ENCODE results near the gene HMCN2.

Gene HMCN2

GRCh38 chr9:130259044-130259443 is 6.5 kb upstream of the HMCN2 start:
- no peak overlapping the region for H3K4me2 ChIP-seq (ENCODE audit: low read length)
- no peak overlapping the region for H3K4me3 ChIP-seq (ENCODE audit: low read length)

GRCh38 chr9:130260816-130261765 is 4.5 kb upstream of the HMCN2 start:
- H3K4me2 ChIP-seq (ENCODE audit: low read length): no peak overlapping the region
- H3K36me3 ChIP-seq (replicated peaks; ENCODE audit: low read depth, low read length): no peaks in the 10 kb centered on the region
- peaks cover 11% of the 10 kb centered on the region for H3K4me1 ChIP-seq (ENCODE audit: low read length)
- TF ChIP-seq EZH2phosphoT487 (IDR thresholded peaks at IDR 0.05; ENCODE audit: low read depth): no peak
- TF ChIP-seq, protein P1, sequence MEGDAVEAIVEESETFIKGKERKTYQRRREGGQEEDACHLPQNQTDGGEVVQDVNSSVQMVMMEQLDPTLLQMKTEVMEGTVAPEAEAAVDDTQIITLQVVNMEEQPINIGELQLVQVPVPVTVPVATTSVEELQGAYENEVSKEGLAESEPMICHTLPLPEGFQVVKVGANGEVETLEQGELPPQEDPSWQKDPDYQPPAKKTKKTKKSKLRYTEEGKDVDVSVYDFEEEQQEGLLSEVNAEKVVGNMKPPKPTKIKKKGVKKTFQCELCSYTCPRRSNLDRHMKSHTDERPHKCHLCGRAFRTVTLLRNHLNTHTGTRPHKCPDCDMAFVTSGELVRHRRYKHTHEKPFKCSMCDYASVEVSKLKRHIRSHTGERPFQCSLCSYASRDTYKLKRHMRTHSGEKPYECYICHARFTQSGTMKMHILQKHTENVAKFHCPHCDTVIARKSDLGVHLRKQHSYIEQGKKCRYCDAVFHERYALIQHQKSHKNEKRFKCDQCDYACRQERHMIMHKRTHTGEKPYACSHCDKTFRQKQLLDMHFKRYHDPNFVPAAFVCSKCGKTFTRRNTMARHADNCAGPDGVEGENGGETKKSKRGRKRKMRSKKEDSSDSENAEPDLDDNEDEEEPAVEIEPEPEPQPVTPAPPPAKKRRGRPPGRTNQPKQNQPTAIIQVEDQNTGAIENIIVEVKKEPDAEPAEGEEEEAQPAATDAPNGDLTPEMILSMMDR (IDR thresholded peaks at IDR 0.05; ENCODE audit: low read depth, low read length): no peak
- H3K9me3 ChIP-seq (ENCODE audit: insufficient read depth, low read length): no peaks in the 10 kb centered on the region
- no peak overlapping the region for H3K27ac ChIP-seq (ENCODE audit: low read length)
- peaks cover 10% of the 10 kb centered on the region; the same call in 1 of the 2 replicates for H3K27me3 ChIP-seq (ENCODE audit: low read depth, low read length)
- H4K20me1 ChIP-seq (ENCODE audit: insufficient read depth, low read length): no peaks in the 10 kb centered on the region
- no peak overlapping the region for H3K4me3 ChIP-seq (ENCODE audit: low read length)
- H2AFZ ChIP-seq (ENCODE audit: low read depth, low read length): no peak overlapping the region
- H3K9ac ChIP-seq (ENCODE audit: low read length): no peak overlapping the region
- no peaks in the 10 kb centered on the region for H3K79me2 ChIP-seq (ENCODE audit: low read length)

More at GRCh38 chr9:130259044-130259443, 6.5 kb upstream of the HMCN2 start:
- H3K4me1 ChIP-seq (ENCODE audit: low read length): peaks cover 5% of the 10 kb centered on the region
- H4K20me1 ChIP-seq (ENCODE audit: insufficient read depth, low read length): no peaks in the 10 kb centered on the region
- no peak overlapping the region for H3K27ac ChIP-seq (ENCODE audit: low read length)
- TF ChIP-seq EZH2phosphoT487 (IDR thresholded peaks at IDR 0.05; ENCODE audit: low read depth): no peak
- TF ChIP-seq, protein P1 (IDR thresholded peaks at IDR 0.05; ENCODE audit: low read depth, low read length): no peak
- no peaks in the 10 kb centered on the region for H3K9me3 ChIP-seq (ENCODE audit: insufficient read depth, low read length)
- H3K27me3 ChIP-seq (ENCODE audit: low read depth, low read length): peaks cover 10% of the 10 kb centered on the region; the same call in 1 of the 2 replicates
- no peaks in the 10 kb centered on the region for H3K36me3 ChIP-seq (replicated peaks; ENCODE audit: low read depth, low read length)
- no peak overlapping the region for H3K9ac ChIP-seq (ENCODE audit: low read length)
- no peaks in the 10 kb centered on the region for H3K79me2 ChIP-seq (ENCODE audit: low read length)
- no peak overlapping the region for H2AFZ ChIP-seq (ENCODE audit: low read depth, low read length)

GRCh38 chr9:130262061-130262745 is 3.4 kb upstream of the HMCN2 start:
- H3K9ac ChIP-seq (ENCODE audit: low read length): no peak overlapping the region
- H3K4me1 ChIP-seq (ENCODE audit: low read length): peaks cover 17% of the 10 kb centered on the region
- no peaks in the 10 kb centered on the region for H3K79me2 ChIP-seq (ENCODE audit: low read length)
- peaks cover 7% of the 10 kb centered on the region; the same call in 1 of the 2 replicates for H3K27me3 ChIP-seq (ENCODE audit: low read depth, low read length)
- H3K9me3 ChIP-seq (ENCODE audit: insufficient read depth, low read length): no peaks in the 10 kb centered on the region
- TF ChIP-seq, protein P1 (IDR thresholded peaks at IDR 0.05; ENCODE audit: low read depth, low read length): no peak
- TF ChIP-seq EZH2phosphoT487 (IDR thresholded peaks at IDR 0.05; ENCODE audit: low read depth): no peak
- no peak overlapping the region for H3K27ac ChIP-seq (ENCODE audit: low read length)
- no peak overlapping the region for H3K4me2 ChIP-seq (ENCODE audit: low read length)
- no peak overlapping the region for H2AFZ ChIP-seq (ENCODE audit: low read depth, low read length)
- no peak overlapping the region for H3K4me3 ChIP-seq (ENCODE audit: low read length)
- no peaks in the 10 kb centered on the region for H4K20me1 ChIP-seq (ENCODE audit: insufficient read depth, low read length)
- no peaks in the 10 kb centered on the region for H3K36me3 ChIP-seq (replicated peaks; ENCODE audit: low read depth, low read length)

- TF ChIP-seq, protein P1 (IDR thresholded peaks at IDR 0.05; ENCODE audit: low read depth, low read length): no peak
- TF ChIP-seq EZH2phosphoT487 (IDR thresholded peaks at IDR 0.05; ENCODE audit: low read depth): no peak
- Histone ChIP-seq H3K79me2 (ENCODE audit: low read length) (no peaks in the 10 kb centered on the region), H3K27ac (ENCODE audit: low read length) (no peak overlapping the region), H3K36me3 (replicated peaks; ENCODE audit: low read depth, low read length) (no peaks in the 10 kb centered on the region), H3K4me1 (ENCODE audit: low read length) (peaks cover 23% of the 10 kb centered on the region), H3K9ac (ENCODE audit: low read length) (no peak overlapping the region), H3K9me3 (ENCODE audit: insufficient read depth, low read length) (no peaks in the 10 kb centered on the region), H3K4me2 (ENCODE audit: low read length) (no peak overlapping the region), H3K4me3 (ENCODE audit: low read length) (no peak overlapping the region), H3K27me3 (ENCODE audit: low read depth, low read length) (peaks cover 5% of the 10 kb centered on the region; the same call in 1 of the 2 replicates), H4K20me1 (ENCODE audit: insufficient read depth, low read length) (no peaks in the 10 kb centered on the region), H2AFZ (ENCODE audit: low read depth, low read length) (no peak overlapping the region)
Observed at GRCh38 chr9:130262771-130263170, 2.8 kb upstream of the HMCN2 start.

All from OCI-LY3 (cell line).